ENCODE data around the gene ARHGEF6.
A peak's percentile ranks its signal among the peaks of the same experiment; 100 is the strongest.
"Not testable (repeated sequence)": the region's sequence is repeated elsewhere in the genome, so short reads cannot be mapped to it uniquely, and the experiment has no call there.

ARHGEF6 gene

GRCh38 chrX:136781180-136781797, 557 bp upstream of the ARHGEF6 start:
- no peak for DNase-seq

GRCh38 chrX:136780241-136780640, 491 bp downstream of the ARHGEF6 start:
- DNase-seq, result no peak

DNA sequence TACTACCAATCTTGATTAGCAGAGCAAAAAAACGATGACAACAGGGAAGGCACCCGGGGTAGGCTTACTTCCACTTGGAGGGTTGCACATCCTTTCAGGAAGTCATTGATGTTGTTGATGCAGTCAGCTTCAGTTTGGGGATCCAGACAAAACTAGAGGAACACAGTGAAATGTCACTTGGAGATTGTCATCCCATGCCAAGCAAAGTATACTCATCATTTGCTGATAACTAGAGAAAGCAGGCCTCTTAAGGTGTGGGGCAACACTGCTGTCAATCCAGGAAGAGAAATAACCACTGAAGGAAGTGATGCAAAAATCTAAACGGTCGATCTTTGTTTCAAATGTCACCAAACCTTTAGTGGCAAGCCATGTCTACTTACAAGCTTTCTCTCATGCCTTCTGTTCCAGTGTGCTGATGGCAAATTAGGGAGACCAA, 1.4 kb downstream of the ARHGEF6 start:
- no peak for DNase-seq

GRCh38 chrX:136778916-136779315, 1.8 kb downstream of the ARHGEF6 start:
- DNase-seq, result no peak

GRCh38 chrX:136778020-136778419, 2.7 kb downstream of the ARHGEF6 start:
- no peak for DNase-seq

DNA sequence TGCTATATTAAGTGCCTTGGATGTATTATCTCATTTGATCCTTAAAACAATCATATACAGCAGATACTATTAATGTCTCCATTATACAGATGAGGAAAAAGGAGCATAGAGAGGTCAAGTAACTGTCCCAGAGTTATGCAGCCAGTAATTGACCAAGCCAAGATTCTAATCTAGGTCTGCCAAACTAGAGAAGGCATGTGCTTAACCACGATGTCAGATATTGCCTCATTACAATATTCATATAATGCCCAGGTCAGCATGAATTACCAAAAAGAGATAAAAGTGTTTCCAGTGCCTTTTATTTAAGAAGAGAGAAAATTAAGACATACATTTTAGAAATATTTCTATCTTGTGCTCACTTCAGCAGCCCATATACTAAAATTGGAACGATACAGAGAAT, 7.1 kb downstream of the ARHGEF6 start:
- DNase-seq, result no peak

GRCh38 chrX:136771869-136772268, 8.9 kb downstream of the ARHGEF6 start:
- DNase-seq, result not testable (repeated sequence)

DNA sequence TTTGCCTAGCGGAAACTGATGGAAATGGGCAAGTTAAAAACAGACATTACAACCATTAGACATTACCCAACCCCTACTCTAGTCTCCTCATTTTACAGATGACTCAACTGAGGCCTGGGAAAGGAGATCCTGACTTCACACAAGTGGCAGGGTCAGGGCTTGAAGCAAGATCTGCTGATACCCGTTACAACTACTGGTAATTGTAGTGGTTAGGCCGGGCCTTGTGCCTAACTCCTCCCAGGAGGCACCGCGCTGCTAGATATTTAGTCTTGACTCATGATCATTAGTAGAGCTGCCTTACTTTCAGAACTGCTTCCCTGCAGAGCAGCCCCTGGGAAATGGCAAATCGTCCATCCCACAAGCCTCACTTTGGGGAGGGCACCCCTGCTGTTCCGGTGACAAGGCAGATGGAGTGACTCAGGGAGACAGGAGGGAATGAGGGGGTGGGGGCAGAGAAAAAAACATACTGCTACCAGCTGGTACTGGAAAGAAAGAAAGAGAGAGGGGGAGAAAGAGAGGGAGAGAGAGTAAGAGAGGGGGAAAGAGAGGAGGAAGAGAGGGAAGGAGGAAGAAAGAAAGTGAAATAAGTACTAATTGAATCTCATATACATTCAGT, 12.2 kb downstream of the ARHGEF6 start:
- peak; percentile 27 for DNase-seq

DNA sequence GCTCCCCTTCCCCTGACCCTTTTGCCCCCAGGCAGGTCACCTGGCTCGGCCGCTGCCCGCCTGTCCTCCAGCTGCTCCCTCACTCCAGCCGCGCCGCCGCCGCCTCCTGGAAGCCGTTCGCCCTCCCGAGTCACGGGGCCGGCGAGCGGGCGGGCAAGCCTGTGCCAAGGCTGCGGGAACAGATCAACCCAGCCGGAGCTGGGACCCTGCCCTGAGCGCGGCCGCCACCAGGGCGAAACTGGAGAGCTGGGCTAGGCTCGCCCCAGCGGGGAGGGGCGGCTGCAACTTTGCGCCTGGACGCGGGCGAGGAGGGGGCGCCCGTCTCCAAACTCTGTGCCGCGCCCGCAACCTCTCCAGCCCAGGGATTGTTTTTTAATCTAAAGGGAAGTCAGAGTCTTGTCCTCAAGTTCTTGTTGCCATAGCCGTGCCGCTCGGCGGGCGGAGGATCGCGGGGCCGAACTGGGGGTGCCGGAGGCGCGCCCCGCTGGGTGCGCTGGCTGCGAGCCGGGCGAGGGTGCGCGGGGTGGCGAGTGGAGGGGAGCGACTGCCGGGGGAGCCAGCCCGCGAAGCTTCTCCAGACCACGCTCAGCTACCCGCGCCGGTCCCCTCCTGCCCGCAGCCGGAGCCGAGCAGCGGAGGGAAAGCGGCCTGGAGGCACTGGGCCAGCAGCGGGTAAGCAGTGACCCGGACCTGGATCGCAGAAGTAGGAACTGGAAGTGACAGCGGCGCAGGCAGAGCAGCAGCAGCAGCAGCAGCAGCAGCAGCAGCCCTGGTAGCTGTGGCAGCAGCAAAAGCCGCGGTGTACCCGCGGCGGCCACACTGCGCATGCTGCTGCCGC, 13.4 kb downstream of the ARHGEF6 start:
- peak; percentile 43 for DNase-seq

- DNase-seq, result no peak
Observed at GRCh38 chrX:136766785-136767103, 14.0 kb downstream of the ARHGEF6 start.

- DNase-seq, result no peak
Observed at GRCh38 chrX:136765821-136766356, 14.8 kb downstream of the ARHGEF6 start.

- no peak for DNase-seq
Observed at GRCh38 chrX:136764206-136764605, 16.5 kb downstream of the ARHGEF6 start.

DNA sequence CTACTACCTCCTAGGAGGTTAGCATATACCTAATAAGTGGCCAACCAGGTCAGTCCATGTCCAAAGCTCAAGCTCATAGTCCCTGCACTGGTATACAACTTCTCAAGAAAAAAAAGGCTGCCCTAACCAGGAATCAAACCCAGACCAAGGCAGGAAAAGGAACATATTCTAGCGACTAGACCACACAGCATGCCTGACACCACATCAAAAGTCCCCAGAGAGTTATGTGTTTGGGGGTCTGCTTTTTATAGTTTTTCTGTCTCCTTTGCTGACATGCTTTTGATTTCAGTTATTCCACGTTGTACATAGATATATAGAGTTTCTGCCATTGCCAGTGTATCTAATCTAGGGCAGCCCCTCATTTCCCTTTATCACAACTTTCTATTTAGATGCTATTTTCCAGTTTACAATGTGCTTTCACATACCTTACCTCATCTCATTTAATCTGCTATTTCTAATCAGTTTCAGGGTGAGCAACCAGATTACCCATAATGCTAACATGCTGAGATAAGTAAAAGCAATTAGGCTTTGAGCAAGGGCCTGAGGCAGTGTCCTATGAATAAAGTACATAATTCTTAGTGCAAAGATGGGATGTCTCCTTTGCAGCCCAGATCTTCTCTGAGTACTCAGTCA, 17.8 kb downstream of the ARHGEF6 start:
- DNase-seq, result no peak

DNA sequence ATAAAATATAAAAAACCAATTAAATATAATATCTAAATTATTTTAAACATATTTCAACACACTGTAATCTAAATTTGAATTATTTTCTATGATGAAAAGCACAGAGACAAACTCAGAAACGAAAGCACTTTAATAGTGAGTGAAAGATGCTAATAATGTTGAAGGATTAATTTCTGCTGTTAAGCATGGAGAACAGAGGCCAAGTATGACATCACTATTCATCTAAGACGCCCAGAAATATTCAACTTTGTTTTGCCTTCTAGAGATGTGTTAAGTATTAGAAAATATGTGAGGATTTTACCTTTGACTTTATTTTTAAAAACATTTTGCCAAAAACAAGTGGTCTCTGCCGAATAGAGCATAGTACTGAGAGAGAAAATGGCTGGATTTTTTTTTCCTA, 19.3 kb downstream of the ARHGEF6 start:
- no peak for DNase-seq

GRCh38 chrX:136759968-136760367, 20.8 kb downstream of the ARHGEF6 start:
- no peak for DNase-seq

- DNase-seq, result no peak
Observed at GRCh38 chrX:136755411-136755810, 25.3 kb downstream of the ARHGEF6 start.

DNA sequence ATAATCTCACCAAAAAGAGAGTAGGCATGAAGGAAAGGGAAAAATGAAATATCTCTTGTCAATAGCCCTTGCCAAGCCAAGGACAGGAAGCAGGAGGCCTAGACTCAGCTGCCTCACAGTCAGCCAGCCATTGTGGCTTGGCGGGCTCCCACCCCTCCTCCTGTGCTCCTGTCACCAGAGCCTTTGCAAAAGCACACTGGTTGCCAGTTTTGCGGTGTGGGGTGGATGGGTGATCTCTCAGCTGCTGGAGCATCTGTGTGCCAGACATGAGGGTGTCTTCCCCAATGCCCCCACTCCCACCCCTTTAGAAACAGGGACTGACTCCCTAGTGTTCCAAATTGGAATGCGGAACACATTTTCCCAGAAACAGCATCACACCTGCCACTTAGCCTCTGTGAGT, 26.1 kb downstream of the ARHGEF6 start:
- no peak for DNase-seq

DNA sequence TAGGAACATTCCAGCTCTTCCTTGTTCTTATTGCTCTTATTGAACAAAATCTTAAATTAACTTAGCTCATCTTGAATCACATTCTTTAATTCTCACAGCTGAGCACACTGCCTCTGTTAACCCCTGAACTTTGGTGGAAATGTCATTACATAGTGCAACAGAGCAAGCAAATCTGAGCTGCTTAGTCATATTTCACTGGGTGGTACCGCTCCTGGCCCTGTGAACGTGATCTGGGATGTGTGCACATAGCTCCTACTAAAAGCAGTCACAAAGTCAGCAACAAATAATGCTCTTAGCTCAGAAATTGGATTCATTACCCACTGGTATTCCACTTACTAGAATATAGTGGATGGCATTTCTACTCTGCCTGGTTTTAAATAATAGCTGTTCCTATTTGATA, 27.9 kb downstream of the ARHGEF6 start:
- no peak for DNase-seq

DNA sequence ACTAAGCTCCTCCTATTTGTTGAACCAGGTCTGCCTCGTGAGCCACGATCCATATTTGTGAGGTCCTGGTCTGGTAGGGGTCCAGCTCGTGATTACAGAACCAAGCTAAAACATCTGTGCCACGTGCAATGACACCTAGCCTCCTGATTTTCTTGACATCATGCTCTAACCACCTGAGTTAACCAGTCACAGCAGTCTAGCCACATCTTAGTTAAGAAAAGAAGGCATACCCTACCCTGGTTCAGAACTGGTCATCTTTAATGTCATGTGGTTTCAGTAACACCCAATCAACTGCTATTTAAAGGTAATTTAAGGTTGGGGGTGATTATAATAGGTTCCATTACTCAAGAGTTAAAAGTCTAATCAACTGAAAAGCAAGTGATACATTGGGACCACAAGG, 28.4 kb downstream of the ARHGEF6 start:
- DNase-seq, result no peak

DNA sequence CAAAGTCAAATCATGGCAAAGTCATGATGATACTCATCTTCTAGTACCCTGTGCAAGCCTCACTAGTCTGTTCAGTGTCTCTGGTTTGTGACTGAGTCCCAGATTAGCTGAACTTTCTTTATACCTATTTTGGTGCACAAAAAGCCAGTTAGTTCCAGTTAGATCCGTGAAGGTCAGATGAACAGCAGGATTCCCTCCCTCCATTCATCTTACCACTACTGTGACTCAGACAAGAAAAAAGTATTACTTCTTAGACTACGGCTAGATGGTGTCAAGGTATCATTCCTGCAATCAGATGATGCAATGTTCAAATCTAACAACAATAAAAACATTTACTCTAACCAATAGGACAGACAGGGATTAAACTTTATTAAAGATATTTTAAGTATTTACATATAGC, 30.4 kb downstream of the ARHGEF6 start:
- DNase-seq, result no peak

GRCh38 chrX:136747003-136747986, 33.4 kb downstream of the ARHGEF6 start:
- no peak for DNase-seq
